ENCODE data around the gene FZR1.

DNA sequence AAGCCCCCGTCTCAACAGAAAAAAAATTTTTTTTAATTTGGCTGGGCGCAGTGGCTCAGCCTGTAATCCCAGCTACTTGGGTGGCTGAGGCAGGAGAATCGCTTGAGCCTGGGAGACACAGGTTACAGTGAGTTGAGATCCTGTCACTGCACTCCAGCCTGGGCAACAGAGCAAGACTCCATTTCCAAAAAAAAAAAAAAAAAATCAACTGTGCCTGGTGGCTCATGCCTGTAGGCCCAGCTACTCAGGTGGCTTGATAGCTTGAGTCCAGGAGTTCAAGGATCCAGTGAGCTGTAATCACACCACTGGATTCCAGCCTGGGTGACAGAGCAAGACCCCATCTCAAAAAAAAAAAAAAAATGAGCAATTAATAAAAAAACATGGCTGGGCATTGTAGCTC is 4.3 kb upstream of the FZR1 start:
- TF ChIP-seq EZH2 (conservative IDR thresholded peaks at IDR 0.05; ENCODE audit: low read depth, low read length) (no peak), RERE (CRISPR knock-in tag; IDR thresholded peaks at IDR 0.05; ENCODE audit: low read depth) (no peak), ZNF740 (CRISPR knock-in tag; IDR thresholded peaks at IDR 0.05) (no peak), YEATS2 (CRISPR knock-in tag; IDR thresholded peaks at IDR 0.05; ENCODE audit: borderline replicate concordance) (no peak), CTCF (CRISPR knock-in tag; IDR thresholded peaks at IDR 0.05) (no peak), ZNF383 (CRISPR knock-in tag; IDR thresholded peaks at IDR 0.05; ENCODE audit: borderline replicate concordance) (no peak), ZNF317 (CRISPR knock-in tag; IDR thresholded peaks at IDR 0.05) (no peak), ZBTB38 (CRISPR knock-in tag; IDR thresholded peaks at IDR 0.05) (no peak), ATF4 (CRISPR knock-in tag; IDR thresholded peaks at IDR 0.05) (no peak)
- TF ChIP-seq, protein P1, sequence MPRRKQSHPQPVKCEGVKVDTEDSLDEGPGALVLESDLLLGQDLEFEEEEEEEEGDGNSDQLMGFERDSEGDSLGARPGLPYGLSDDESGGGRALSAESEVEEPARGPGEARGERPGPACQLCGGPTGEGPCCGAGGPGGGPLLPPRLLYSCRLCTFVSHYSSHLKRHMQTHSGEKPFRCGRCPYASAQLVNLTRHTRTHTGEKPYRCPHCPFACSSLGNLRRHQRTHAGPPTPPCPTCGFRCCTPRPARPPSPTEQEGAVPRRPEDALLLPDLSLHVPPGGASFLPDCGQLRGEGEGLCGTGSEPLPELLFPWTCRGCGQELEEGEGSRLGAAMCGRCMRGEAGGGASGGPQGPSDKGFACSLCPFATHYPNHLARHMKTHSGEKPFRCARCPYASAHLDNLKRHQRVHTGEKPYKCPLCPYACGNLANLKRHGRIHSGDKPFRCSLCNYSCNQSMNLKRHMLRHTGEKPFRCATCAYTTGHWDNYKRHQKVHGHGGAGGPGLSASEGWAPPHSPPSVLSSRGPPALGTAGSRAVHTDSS (CRISPR knock-in tag; conservative IDR thresholded peaks at IDR 0.05): no peak
- TF ChIP-seq, protein P2, sequence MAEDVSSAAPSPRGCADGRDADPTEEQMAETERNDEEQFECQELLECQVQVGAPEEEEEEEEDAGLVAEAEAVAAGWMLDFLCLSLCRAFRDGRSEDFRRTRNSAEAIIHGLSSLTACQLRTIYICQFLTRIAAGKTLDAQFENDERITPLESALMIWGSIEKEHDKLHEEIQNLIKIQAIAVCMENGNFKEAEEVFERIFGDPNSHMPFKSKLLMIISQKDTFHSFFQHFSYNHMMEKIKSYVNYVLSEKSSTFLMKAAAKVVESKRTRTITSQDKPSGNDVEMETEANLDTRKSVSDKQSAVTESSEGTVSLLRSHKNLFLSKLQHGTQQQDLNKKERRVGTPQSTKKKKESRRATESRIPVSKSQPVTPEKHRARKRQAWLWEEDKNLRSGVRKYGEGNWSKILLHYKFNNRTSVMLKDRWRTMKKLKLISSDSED (CRISPR knock-in tag; IDR thresholded peaks at IDR 0.05): no peak
- TF ChIP-seq, protein P3, sequence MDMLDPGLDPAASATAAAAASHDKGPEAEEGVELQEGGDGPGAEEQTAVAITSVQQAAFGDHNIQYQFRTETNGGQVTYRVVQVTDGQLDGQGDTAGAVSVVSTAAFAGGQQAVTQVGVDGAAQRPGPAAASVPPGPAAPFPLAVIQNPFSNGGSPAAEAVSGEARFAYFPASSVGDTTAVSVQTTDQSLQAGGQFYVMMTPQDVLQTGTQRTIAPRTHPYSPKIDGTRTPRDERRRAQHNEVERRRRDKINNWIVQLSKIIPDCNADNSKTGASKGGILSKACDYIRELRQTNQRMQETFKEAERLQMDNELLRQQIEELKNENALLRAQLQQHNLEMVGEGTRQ (IDR thresholded peaks at IDR 0.05; ENCODE audit: low read depth, low read length): no peak
- TF ChIP-seq, protein P3 (CRISPR knock-in tag; IDR thresholded peaks at IDR 0.05; ENCODE audit: borderline replicate concordance): no peak

Data from HepG2 (cell line).